Nephron progenitor cell (in vitro differentiated cells): ENCODE measurements around the gene GRIK3.
"Not testable (repeated sequence)": the region's sequence is repeated elsewhere in the genome, so short reads cannot be mapped to it uniquely, and the experiment has no call there.

ENCODE experiments used
- DNase-seq: peaks from one replicate; pipeline ENCODE4 v3.0.0; 2021
- H3K27ac Mint-ChIP-seq: 2 replicates; pipeline ENCODE4 v1.8.0; 2021; ENCODE audit warnings: mild to moderate bottlenecking, moderate library complexity, mixed read lengths
- H3K27me3 Mint-ChIP-seq: 2 replicates; pipeline ENCODE4 v1.8.0; 2021; ENCODE audit warnings: mild to moderate bottlenecking, low read depth, mixed read lengths; ENCODE audit not compliant: poor library complexity
- H3K36me3 Mint-ChIP-seq: 2 replicates; pipeline ENCODE4 v1.8.0; 2021; ENCODE audit warnings: low read depth, mixed read lengths
- H3K4me1 Mint-ChIP-seq: 2 replicates; pipeline ENCODE4 v1.8.0; 2021; ENCODE audit warnings: mixed read lengths
- H3K4me3 Mint-ChIP-seq: 2 replicates; pipeline ENCODE4 v1.8.0; 2021; ENCODE audit warnings: mild to moderate bottlenecking, moderate library complexity, mixed read lengths
- H3K9me3 Mint-ChIP-seq: 2 replicates; pipeline ENCODE4 v1.8.0; 2021; ENCODE audit warnings: mild to moderate bottlenecking, moderate library complexity, mixed read lengths
- CTCF ChIP-seq: fragments of 200-600 bp; sonication (generic); IDR thresholded peaks from 2 replicates; pipeline ENCODE4 v1.5.0; 2021; ENCODE audit warnings: antibody characterized with exemption

Gene GRIK3

GRCh38 chr1:36768486-36769178, 265.7 kb downstream of the GRIK3 start:
- no peak for DNase-seq
- no peak for TF ChIP-seq CTCF
- no peaks in the 10 kb centered on the region for H3K9me3 Mint-ChIP-seq
- peaks cover 28% of the 10 kb centered on the region for H3K27me3 Mint-ChIP-seq
- H3K4me3 Mint-ChIP-seq: no peak overlapping the region
- peaks cover 27% of the 10 kb centered on the region for H3K4me1 Mint-ChIP-seq
- H3K36me3 Mint-ChIP-seq: no peaks in the 10 kb centered on the region
- no peak overlapping the region for H3K27ac Mint-ChIP-seq

DNA sequence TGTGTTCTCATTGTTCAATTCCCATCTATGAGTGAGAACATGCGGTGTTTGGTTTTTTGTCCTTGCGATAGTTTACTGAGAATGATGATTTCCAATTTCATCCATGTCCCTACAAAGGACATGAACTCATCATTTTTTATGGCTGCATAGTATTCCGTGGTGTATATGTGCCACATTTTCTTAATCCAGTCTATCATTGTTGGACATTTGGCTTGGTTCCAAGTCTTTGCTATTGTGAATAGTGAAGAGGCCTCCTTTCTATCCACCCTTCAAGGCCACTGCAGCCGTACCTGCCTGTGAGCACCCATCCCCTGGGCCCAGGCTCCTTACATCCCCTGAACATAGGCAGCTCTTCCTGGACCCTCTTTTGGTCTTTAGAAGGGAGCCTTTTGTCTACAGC, 266.9 kb downstream of the GRIK3 start:
- not testable (repeated sequence) for H3K36me3 Mint-ChIP-seq, DNase-seq, H3K9me3 Mint-ChIP-seq, H3K4me3 Mint-ChIP-seq, H3K27ac Mint-ChIP-seq
- Mint-ChIP-seq H3K4me1 (peaks cover 26% of the 10 kb centered on the region), H3K27me3 (peaks cover 25% of the 10 kb centered on the region)

GRCh38 chr1:36766481-36766880, 267.8 kb downstream of the GRIK3 start:
- no peaks in the 10 kb centered on the region for H3K9me3 Mint-ChIP-seq
- H3K36me3 Mint-ChIP-seq: no peaks in the 10 kb centered on the region
- TF ChIP-seq CTCF: no peak
- peak overlapping the region; percentile 18 for H3K27ac Mint-ChIP-seq
- no peak for DNase-seq
- H3K4me1 Mint-ChIP-seq: peaks cover 20% of the 10 kb centered on the region
- H3K4me3 Mint-ChIP-seq: no peak overlapping the region
- H3K27me3 Mint-ChIP-seq: peaks cover 18% of the 10 kb centered on the region

DNA sequence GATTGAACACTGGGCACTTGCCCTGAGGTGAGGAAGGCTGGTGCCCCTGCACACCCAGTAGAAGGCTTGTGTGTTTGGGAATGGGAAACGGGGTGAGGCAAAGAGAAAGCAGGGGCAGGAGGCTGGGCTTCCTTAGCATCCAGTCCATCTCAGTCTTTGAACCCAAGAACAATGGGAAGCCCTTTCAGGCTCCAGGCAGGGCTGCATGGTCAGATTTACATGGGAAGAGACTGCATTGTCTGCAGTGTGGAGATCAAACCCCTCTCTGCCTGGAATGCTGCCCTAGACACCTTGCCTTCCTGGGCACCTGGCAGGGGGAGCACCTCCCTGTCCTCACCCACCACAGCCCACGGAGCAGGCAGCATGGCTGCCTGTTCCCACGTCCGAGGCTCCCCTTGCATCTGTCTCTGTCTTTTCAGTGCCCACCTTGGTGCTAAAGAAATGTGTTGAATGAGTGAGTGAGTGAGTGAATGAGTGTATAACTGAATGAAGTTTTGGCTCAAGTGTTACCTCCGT, 268.5 kb downstream of the GRIK3 start:
- Mint-ChIP-seq H3K27ac (no peak overlapping the region), H3K9me3 (no peaks in the 10 kb centered on the region), H3K4me3 (no peak overlapping the region), H3K36me3 (no peaks in the 10 kb centered on the region), H3K27me3 (peaks cover 12% of the 10 kb centered on the region), H3K4me1 (peaks cover 14% of the 10 kb centered on the region)
- TF ChIP-seq CTCF: no peak
- no peak for DNase-seq

GRCh38 chr1:36764798-36765197, 269.5 kb downstream of the GRIK3 start:
- no peak for TF ChIP-seq CTCF
- Mint-ChIP-seq H3K9me3 (peaks cover 2% of the 10 kb centered on the region), H3K27me3 (peaks cover 9% of the 10 kb centered on the region), H3K4me3 (no peak overlapping the region), H3K36me3 (no peaks in the 10 kb centered on the region), H3K4me1 (peaks cover 12% of the 10 kb centered on the region), H3K27ac (no peak overlapping the region)
- DNase-seq: no peak

GRCh38 chr1:36763771-36764170, 270.5 kb downstream of the GRIK3 start:
- peaks cover 12% of the 10 kb centered on the region for H3K4me1 Mint-ChIP-seq
- peaks cover 9% of the 10 kb centered on the region for H3K9me3 Mint-ChIP-seq
- H3K27me3 Mint-ChIP-seq: peaks cover 7% of the 10 kb centered on the region
- no peak overlapping the region for H3K27ac Mint-ChIP-seq
- no peak for DNase-seq
- TF ChIP-seq CTCF: no peak
- no peaks in the 10 kb centered on the region for H3K36me3 Mint-ChIP-seq
- H3K4me3 Mint-ChIP-seq: no peak overlapping the region
